GM18507 (cell line): ENCODE measurements around the gene FCN1.

ENCODE experiments used
- DNase-seq: peaks from one replicate; pipeline ENCODE4 v3.0.0; 2011; ENCODE audit warnings: low read depth; ENCODE audit not compliant: insufficient read length; ENCODE audit errors: extremely low spot score
- FAIRE-seq: peaks from 2 replicates; lab custom pipeline; 2011; peaks lifted over from hg19 to GRCh38; lab: Jason Lieb, UNC

Gene FCN1

DNA sequence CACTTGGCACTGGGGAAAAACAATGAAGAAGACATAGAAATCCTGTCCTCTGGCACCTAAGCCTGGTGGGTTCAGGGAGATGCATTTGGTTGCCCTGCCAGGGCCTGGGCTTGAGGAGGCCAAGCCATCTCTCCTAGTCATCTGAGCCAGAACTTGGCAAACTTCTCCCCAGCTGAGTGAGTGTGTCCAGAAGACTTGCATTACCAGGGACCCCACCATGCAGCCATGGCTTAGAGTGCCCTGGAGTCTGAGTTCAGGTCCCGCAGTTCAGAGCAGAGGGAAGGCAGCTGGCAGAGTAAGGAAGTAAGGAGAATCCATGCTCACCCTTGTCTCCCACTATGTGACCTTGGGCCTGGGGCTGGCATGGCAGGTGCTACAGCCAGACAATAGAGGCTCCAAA lies 37.4 kb upstream of the FCN1 start:
- no peak for FAIRE-seq
- DNase-seq, result no peak

DNA sequence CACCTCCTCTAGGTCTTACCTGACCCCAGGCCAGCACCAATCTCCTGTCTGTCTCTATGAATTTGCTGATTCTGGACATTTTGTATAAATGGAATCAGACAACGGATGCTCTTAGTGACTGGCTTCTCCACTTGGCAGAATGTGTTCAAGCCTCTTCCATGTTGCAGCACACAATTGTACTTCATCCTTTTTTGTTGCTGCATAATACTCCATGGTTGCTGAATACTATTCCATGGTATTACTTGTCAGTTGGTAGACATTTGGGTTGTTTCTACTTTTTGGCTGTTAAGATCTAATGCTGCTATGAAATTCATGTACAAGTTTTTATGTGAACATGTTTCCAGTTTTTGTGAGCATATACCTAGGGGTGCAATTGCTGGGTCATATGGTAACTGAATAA lies 34.3 kb upstream of the FCN1 start:
- no peak for DNase-seq
- FAIRE-seq, result no peak

DNA sequence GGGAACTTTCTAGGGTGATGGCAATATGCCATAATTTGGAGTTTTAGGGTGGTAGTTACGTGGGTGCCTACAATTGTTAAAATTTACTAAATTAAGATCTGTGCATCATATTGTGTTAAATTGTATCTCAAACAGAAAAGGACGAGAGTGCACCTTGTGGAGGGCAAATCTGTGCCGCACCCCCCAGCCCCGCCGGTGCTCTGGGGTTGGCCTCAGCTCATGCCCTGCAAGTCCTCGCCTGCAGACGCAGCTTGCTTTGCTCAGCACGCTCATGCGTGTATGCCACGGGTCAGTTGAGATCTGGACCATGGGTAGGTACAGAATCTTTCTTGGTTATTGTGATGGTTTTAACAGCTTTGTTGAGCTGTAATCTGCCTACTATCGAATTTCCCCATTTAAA lies 33.7 kb upstream of the FCN1 start:
- DNase-seq, result no peak
- no peak for FAIRE-seq

DNA sequence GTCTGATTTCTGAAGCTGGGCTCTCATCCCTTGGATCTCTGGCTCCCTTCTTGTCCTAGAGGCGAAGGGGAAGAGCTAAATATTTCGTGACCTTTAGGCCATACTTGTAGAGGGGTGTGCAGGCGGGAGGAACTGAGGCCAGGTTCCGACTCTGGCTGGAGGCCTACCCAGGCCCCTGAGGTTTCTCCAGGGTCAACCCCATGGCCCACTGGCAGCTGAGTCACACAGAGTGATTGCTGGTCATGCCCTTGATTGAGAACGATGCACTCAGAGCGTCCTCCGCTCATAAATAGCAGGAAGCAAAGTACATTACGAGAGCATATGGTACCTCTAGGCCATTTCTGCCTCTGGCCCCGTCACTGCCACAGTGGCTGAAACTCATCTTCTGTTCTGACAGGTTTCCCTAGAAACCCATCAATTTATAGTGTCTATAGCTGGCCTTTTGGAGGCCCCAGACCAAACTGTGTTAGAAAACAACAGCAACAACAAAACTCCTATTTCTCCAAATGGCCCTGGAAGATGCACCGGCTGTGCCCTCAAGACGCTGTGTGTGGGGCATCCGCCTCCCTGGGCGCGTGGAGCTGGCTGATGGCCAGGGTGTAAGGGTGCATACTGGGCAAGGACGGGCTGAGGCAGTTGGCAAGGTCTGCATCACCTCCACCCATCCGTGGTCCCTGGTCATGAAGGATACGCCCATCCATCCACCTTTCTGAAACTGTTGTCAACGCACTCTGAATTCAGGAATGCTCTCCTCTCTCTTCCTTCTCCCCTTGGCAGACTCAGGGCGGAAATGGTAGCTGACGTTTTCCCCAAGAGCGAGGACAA lies 32.9 kb upstream of the FCN1 start:
- DNase-seq (no peak), FAIRE-seq (no peak)

DNA sequence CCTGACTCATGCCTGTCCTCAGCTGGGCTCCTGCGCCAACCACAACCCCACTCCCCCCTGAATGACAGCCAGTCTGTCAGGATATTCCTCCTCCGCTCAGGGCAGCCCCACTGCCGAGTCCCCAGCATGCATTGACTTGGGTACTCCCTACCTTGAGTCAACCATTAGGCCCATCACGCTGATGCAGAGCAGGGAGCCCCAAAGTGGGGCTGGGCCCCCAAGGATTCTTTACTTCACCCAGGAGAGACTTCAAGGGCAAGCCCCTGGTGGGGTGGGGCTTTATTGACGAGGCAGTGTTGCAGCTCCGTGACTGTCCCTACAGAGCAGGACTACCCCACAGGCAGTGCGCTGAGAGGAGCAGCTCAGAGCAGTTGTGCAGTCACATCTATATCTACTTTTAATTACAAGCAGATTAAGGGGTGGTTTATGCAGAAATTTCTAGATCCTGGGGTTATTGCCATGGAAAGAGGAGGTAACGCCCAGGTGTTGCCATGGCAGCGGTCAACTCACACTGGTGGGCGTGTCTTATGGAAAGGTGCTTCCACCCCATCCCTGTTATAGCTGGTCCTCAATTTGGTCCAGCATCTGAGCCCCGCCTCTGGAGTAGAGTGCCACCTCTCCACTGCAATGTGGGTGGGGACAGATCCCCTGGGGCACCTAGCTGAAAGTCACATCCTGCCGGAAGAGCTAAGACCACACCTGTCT lies 32.1 kb upstream of the FCN1 start:
- DNase-seq (no peak), FAIRE-seq (no peak)

DNA sequence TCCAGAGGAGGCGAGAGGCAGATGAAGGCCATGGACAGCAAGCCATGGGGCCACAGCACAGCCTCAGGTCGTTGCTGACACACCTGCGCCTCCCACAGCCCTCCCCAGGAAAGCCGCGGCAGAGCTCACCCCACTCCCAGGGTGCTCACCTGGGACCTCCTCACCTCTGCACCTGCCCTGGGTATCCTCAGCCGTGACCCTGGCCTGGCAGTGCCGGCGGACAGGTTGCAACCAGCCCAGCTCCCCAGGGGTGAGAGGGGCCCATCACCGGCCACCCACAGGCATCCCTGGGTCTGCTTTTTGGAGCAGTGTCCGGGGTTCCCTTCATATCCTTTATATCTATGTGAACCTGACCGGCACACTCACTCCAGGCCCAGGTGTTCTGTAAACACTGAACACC lies 30.4 kb upstream of the FCN1 start:
- DNase-seq, result no peak
- no peak for FAIRE-seq

DNA sequence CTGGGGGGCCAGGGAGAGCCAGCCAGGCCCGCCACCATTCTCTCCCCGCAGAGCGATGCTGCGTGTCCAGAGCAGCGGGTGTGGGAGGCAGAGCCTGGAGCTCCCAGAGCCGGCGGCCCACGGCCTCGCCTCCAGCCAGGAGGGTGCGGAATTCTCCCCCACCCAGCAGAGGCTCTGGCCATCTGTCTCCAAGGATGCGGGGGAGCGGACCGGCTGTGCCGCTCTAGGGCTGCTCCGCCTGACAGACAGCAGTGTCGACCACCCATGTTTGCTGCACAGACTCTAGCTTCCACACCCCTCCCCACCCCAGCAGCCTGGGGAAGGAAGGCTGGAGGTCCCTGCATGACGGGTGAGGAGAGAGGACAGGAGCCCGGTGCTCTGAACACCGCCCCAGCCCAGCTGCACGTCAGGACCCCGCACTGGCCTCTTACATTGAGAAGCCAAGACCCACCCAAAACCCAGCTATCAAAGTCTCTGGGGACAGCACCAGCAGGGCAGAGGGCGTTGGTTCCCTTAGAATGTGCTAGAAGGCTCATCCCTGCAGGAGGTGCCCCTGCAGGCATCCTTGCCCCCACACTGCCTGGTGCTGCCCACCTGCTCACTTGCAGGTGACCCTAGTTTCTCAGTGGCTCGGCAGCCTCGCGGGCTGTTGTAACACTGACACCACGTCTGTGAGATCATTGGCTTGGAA lies 29.7 kb upstream of the FCN1 start:
- FAIRE-seq, result no peak

DNA sequence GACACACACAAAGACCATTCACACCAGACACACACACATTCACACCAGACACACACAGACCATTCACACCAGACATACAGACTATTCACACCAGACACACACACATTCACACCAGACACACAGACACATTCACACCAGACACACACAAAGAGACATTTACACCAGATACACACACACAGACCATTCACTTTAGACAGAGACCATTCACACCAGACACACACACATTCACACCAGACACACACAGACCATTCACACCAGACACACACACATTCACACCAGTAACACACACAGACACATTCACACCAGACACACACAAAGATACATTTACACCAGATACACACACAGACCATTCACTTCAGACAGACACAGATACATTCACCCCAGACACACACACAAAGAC lies 29.0 kb upstream of the FCN1 start:
- FAIRE-seq (no peak), DNase-seq (no peak)

More for the DNA sequence above, 29.7 kb upstream of the FCN1 start:
- DNase-seq, result no peak

DNA sequence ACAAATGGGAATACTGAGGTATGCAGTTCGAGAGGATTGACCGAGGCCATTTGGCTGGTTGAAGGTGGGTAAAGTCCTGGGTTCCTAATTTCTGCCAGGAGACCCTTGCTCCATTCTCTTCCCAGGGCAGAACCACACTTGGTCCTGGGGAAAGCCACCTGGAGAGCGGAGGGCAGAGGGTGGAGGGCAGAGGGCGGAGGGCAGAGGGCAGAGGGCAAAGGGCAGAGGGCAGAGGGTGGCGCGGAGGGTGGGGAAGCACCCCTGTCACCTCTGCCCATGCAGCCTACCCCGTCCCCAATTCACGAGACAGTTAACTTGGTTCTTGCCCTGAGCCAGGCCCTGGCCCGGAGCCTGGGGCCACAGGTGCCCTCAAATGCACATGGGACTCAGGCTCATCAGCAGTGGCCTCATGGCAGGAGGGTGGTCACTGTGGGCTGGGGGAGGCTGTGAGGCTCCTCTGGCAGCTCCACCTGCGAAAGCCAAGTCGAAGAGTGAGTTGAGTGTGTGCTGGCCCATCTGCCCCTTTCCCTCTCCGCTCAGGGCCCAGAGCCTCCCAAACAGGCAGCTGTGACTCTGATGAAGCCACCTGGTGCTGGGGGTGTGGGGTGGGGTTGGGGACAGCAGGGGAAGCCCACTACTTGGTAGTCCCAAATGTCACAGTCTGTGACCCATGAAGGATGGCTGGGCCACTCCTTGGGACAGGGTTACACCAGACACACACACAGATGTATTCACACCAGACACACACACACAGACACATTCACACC lies 28.0 kb upstream of the FCN1 start:
- FAIRE-seq (no peak), DNase-seq (no peak)

DNA sequence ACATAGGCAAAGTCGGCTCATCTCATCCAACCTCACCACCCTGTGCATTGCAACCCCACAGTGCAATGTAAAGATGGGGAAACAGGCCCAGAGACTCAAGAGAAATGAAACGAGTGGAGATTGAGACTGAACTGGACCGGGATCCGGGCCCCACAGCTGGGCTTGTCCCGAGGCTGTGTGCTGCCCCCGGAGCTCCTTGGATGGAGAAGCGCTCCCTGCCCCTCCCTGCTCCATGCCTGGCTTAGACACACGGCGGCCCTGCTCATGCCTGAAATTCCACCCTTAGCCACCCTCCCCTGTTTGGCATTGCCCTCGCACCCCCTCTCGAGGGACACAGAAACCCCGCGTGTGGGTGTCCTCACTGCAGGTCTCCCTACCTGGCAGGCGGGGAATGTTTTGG lies 27.2 kb upstream of the FCN1 start:
- FAIRE-seq (no peak), DNase-seq (no peak)

DNA sequence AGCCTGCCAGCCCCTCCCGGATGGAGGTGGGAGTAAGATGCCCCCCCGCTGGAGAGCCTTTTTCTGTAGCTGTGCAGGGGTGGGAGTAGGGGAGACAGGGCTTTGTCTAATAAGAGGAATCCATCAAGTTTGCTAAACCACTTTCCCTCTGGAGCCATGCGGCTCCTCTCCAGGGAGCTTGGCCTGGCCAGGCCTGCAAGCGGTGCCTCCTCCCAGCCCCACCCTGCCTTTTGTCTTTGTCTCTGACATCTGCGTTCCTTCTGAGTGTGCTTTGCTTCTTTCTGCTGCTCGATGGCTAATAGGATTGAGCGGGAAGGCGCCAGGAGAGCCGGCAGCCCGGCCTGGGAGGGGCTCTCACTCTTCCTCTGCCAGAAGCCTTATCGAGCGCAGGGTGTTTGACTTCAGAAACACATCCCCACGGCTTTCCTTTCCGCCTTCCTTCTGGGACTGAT lies 26.7 kb upstream of the FCN1 start:
- DNase-seq (no peak), FAIRE-seq (no peak)

DNA sequence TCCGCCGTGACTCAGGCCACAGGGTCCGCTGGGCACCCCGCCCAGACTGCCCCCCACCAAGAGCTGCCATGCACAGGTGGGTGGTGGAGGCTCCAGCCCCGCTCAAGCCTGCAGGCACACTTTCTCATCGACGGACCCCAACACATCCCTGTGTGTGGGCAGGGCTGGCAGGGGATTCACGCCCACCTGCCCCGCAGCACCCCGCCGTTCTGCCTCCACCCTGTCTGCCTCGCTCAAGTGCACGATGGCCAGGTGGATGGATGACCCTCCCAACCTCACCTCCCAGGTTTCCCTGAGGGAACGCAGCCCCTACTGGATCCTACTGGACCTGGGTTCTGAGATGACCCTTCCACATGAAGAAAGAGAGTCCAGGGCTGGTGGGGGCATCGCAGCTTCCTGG lies 26.1 kb upstream of the FCN1 start:
- FAIRE-seq (no peak), DNase-seq (no peak)

DNA sequence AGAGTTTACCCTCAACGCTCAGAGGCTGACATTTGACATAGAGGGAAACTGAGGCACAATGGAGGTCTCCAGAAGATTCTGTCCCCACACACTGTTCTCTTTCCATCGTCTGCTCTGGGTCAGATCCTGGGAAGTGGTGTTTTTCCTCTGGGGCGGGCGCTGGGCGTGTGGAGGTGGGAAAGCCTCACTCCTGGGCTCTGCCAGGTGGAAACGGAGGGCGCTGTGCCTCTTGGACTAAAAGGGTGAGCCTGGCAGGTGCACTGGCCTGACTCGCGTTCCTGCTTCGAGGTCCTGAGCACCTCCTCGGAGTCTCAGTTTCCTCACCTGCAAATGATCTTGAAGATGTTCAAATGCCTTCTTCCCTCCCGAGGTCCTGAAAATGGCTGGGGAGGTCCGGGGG lies 25.7 kb upstream of the FCN1 start:
- DNase-seq (no peak), FAIRE-seq (no peak)

DNA sequence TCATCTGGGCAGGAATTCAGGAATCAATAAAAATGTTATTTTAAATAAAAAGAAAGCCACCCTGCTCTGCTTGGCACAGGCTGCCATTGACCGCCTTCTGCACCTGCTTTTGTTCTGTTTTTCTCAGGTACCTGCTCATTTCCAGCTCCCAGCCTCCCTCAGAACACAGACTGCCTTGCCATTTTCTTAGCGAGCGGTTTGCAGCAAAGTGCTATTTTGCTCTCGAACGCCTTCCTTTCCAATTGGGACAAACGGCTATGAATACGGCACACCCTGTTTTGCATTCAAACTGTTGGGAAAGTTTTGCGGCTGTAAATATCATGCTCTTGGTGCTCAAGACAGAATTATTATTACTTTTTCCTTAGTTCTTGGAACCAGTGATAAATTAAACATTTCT lies 25.1 kb upstream of the FCN1 start:
- DNase-seq, result no peak
- FAIRE-seq, result no peak

DNA sequence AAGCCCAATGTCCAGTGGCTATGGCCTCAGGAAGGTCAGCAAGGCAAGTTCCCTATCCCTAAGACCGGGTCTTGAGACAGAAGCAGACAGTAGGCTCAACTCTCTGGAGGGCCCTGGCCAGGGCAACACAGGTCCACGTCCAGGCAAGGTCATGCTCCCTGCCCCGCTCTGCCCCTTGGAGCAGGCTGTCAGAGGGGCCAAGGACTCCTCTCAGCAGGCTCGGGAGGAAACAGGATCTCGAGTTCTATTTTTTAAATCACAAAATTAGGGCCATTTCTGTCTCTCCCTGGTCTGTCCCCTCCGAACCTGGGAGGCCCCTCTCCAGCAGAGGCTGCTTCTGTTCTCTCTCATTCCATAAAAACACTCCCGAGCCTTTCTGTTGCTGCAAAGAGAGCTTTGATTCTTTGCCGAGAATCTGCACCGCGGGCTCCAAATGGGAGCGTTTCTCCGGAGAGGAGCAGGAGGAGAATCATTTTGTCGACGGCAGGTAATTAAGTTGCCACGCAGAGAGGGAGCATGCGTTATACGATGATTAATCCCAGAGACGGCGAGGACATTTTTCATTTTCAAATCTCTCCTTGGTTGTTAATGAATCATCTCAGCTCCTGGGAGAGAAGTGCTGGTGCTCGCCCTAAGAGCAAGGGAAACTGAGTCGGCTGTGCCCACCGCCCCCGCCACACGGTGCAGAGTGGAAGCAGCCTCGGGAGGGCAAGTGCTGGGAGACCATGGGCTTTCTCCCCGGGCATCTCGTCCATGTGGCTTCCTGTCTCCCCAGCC lies 24.5 kb upstream of the FCN1 start:
- DNase-seq (no peak), FAIRE-seq (no peak)

DNA sequence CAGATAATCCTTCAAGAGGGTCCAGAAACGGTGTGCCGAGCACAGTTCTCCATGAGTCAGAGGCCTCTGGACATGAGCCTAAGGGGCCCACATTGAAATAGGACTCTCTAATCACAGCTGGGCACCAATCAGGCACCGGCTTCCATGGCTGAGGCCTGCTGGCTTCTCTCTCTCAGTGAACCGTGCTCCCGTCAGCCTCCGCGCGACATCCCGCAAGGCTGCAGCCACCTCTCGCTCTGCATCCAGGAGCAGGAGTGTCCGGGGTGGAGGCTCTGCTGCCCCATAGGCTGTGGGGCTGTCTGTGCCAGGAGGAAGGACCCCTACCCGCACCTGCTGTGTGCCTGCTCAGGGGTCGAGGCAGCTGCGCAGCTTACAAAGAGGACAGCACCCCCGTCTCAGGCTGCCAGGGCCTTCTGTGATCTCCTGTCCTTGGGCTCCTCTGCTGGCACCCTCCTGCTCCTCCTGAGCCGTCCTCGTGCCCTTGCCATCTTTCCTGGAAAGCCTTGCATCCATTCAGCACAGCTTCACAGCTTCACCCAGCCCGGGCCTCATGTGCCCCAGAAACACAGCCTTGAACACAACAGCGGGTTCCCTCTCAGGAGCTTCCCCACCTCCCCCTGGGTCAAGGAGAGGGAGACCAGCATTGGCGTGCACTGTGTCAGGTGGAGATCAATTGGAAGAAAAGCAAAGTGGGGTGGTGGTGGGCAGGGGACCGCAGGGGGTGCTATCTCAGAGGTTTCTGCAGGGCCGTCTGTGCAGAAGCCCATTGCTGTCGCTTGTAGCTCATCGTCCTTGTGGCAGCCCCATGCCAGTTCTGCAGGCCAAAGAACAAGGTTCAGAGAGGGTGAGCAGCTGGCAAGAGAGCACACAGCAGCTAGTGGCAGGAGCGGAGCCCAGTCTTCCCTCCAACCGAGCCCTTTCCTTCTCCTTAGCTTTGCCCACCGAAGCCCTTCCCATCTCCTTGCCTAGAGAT lies 22.8 kb upstream of the FCN1 start:
- FAIRE-seq (no peak), DNase-seq (no peak)

DNA sequence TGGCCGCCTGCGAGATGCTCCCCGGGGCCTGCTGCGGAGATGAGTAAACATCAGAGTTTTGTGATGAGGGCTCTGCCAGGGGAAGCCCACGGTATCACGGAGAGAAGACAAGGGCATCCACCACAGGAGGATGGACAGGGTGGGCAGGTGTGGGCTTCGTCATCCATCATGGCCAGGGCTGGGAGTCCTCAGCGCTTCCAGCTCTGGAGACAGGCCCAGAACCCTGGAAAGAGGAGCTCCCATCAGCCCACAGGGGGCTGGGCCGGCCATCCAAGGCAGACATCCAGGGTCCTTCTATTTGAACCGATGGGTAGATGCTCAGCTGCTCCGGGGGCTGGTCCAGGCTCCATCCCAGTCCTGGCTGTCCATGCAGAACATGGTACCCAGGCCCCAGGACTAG lies 22.1 kb upstream of the FCN1 start:
- FAIRE-seq, result no peak
- no peak for DNase-seq

DNA sequence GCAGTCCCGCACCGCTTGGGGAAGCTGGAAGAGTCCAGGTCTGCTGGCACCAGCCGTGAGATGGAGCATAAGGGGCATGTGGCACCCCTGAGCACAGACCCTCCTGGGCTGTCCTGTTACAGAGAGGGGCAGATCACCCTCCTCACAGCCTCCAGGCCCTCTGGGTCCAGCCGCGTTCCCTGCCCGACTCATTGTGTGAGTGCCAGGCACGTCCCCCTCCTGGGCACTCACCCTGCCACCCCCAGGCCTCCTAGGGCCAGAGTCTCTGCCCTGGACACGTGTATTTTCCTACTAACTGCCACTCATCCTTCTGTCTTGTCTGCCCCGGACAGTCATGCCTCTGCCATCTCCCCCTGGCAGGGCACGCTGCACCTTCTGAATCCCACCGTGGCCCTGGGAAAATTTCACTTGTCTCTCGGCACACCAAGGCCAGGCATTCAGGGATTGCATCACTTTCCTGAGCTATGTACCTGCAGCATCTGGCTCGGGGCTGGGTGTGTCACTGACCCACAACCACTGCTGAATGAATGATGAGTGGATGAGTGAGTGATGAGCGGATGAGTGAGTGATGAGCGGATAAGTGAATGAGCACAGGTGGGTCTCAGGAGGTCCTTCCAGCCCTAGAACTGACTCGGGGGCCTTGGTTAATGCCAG lies 21.5 kb upstream of the FCN1 start:
- FAIRE-seq (no peak), DNase-seq (no peak)
